ENCODE measurements around the gene ACAA2.

DNA sequence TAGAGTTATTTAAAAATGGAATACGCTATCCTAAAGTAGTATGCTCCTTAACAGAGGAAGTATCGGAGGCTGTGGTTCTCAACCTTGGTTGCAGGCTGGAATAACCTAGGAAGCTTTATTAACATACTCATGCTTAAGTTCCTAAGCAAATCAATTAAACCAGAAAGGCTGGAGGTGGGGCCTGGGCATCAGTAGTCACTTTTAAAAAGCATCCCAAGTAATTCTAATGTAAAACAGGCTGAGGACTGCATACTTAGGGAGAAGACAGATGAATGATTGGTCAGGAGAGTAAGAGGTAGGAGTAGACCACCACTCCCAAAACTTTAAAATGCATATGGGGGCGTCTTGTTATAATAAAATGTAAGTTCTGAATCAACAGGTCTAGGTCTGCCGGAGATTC lies 15.3 kb downstream of the ACAA2 start:
- TF ChIP-seq EZH2 (IDR thresholded peaks at IDR 0.05; ENCODE audit: low read depth): no peak
- TF ChIP-seq, protein P1, sequence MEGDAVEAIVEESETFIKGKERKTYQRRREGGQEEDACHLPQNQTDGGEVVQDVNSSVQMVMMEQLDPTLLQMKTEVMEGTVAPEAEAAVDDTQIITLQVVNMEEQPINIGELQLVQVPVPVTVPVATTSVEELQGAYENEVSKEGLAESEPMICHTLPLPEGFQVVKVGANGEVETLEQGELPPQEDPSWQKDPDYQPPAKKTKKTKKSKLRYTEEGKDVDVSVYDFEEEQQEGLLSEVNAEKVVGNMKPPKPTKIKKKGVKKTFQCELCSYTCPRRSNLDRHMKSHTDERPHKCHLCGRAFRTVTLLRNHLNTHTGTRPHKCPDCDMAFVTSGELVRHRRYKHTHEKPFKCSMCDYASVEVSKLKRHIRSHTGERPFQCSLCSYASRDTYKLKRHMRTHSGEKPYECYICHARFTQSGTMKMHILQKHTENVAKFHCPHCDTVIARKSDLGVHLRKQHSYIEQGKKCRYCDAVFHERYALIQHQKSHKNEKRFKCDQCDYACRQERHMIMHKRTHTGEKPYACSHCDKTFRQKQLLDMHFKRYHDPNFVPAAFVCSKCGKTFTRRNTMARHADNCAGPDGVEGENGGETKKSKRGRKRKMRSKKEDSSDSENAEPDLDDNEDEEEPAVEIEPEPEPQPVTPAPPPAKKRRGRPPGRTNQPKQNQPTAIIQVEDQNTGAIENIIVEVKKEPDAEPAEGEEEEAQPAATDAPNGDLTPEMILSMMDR (conservative IDR thresholded peaks at IDR 0.05): no peak

All from PC-9 (cell line).